ENCODE measurements around the gene FSTL1.

GRCh38 chr3:120473896-120474675 is 23.3 kb upstream of the FSTL1 start:
- TF ChIP-seq YY1 (IDR thresholded peaks at IDR 0.05; ENCODE audit: low read depth) (no peak), POLR2AphosphoS5 (IDR thresholded peaks at IDR 0.05; ENCODE audit: low read depth, low read length) (no peak), NFIC (IDR thresholded peaks at IDR 0.05; ENCODE audit: borderline replicate concordance) (no peak), CTCF (IDR thresholded peaks at IDR 0.05) (no peak), USF2 (IDR thresholded peaks at IDR 0.05; ENCODE audit: borderline replicate concordance, low read depth, low read length) (no peak), FOXM1 (IDR thresholded peaks at IDR 0.05; ENCODE audit: low read depth) (no peak), EP300 (IDR thresholded peaks at IDR 0.05; ENCODE audit: borderline replicate concordance in 1 of 2, low read depth in 1 of 2, low read length in 1 of 2) (0 out of 4 replicates have a peak, but pooled peaks of 1 of the 2 experiments have one; percentile 10), JUND (IDR thresholded peaks at IDR 0.05) (no peak), ZBTB33 (IDR thresholded peaks at IDR 0.05; ENCODE audit: borderline replicate concordance, low read depth) (no peak), MXI1 (IDR thresholded peaks at IDR 0.05; ENCODE audit: low read depth, low read length) (no peak), SMC3 (IDR thresholded peaks at IDR 0.05; ENCODE audit: low read depth, low read length) (no peak), REST (IDR thresholded peaks at IDR 0.05; ENCODE audit: low read depth, low read length) (no peak), MAX (IDR thresholded peaks at IDR 0.05; ENCODE audit: low read depth) (no peak), RXRA (IDR thresholded peaks at IDR 0.05; ENCODE audit: borderline replicate concordance, low read depth) (no peak)

Data from SK-N-SH (cell line).